NCI-H187 (cell line): Measurements from ENCODE around the gene ATP7B.

Experiments used
- DNase-seq, 2 experiments: peaks; one replicate each; lab custom pipeline; 2025; lab: John Stamatoyannopoulos, UW

Gene ATP7B

GRCh38 chr13:51950722-51951121 lies 60.5 kb downstream of the ATP7B start:
- no peak for DNase-seq

- no peak for DNase-seq
These were observed 65.0 kb downstream of the ATP7B start for GRCh38 chr13:51946163-51946669.

GRCh38 chr13:51945149-51945548 lies 66.1 kb downstream of the ATP7B start:
- no peak for DNase-seq

GRCh38 chr13:51944428-51944827 lies 66.8 kb downstream of the ATP7B start:
- no peak for DNase-seq

- DNase-seq = no peak
These were observed 67.5 kb downstream of the ATP7B start for GRCh38 chr13:51943721-51944120.

GRCh38 chr13:51942189-51942588 lies 69.1 kb downstream of the ATP7B start:
- peak; percentile 43 to 57 for DNase-seq

- DNase-seq = no peak
These were observed 72.8 kb downstream of the ATP7B start for GRCh38 chr13:51938454-51938853.

- no peak for DNase-seq
These were observed 73.6 kb downstream of the ATP7B start for GRCh38 chr13:51937320-51938290.

GRCh38 chr13:51935326-51936171 lies 75.7 kb downstream of the ATP7B start:
- no peak for DNase-seq

GRCh38 chr13:51934461-51935087 lies 76.7 kb downstream of the ATP7B start:
- DNase-seq = no peak

GRCh38 chr13:51933466-51934058 lies 77.7 kb downstream of the ATP7B start:
- no peak for DNase-seq

- no peak for DNase-seq
These were observed 79.0 kb downstream of the ATP7B start for GRCh38 chr13:51932231-51932630.

GRCh38 chr13:51931606-51932005 lies 79.6 kb downstream of the ATP7B start:
- no peak for DNase-seq

- DNase-seq = no peak
These were observed 81.6 kb downstream of the ATP7B start for GRCh38 chr13:51929699-51930098.

GRCh38 chr13:51928231-51928630 lies 83.0 kb downstream of the ATP7B start:
- DNase-seq = no peak

- DNase-seq = no peak
These were observed 84.1 kb downstream of the ATP7B start for GRCh38 chr13:51927129-51927528.

- DNase-seq = no peak
These were observed 84.7 kb downstream of the ATP7B start for GRCh38 chr13:51926528-51926885.

- no peak for DNase-seq
These were observed 85.3 kb downstream of the ATP7B start for GRCh38 chr13:51925865-51926527.

- no peak for DNase-seq
These were observed 86.3 kb downstream of the ATP7B start for GRCh38 chr13:51924756-51925544.

- DNase-seq = no peak
These were observed 87.2 kb downstream of the ATP7B start for GRCh38 chr13:51923983-51924539.
